ENCODE data around the gene APOA1.
"Not testable (repeated sequence)": the region's sequence is repeated elsewhere in the genome, so short reads cannot be mapped to it uniquely, and the experiment has no call there.

APOA1 gene

GRCh38 chr11:116811194-116811593, 26.2 kb downstream of the APOA1 start:
- DNase-seq, result no peak

GRCh38 chr11:116808262-116809175, 28.9 kb downstream of the APOA1 start:
- no peak for DNase-seq

- no peak for DNase-seq
These were observed 29.7 kb downstream of the APOA1 start for GRCh38 chr11:116807601-116808261.

- no peak for DNase-seq
These were observed 33.4 kb downstream of the APOA1 start for GRCh38 chr11:116804001-116804400.

GRCh38 chr11:116801662-116802061, 35.8 kb downstream of the APOA1 start:
- not testable (repeated sequence) for DNase-seq

GRCh38 chr11:116800610-116801009, 36.8 kb downstream of the APOA1 start:
- no peak for DNase-seq

- DNase-seq, result no peak
These were observed 39.1 kb downstream of the APOA1 start for GRCh38 chr11:116798368-116798767.

GRCh38 chr11:116797816-116798215, 39.6 kb downstream of the APOA1 start:
- DNase-seq, result no peak

- no peak for DNase-seq
These were observed 40.9 kb downstream of the APOA1 start for GRCh38 chr11:116796548-116796947.

- no peak for DNase-seq
These were observed 42.6 kb downstream of the APOA1 start for GRCh38 chr11:116794851-116795250.

GRCh38 chr11:116793772-116794097, 43.7 kb downstream of the APOA1 start:
- no peak for DNase-seq

- DNase-seq, result no peak
These were observed 44.3 kb downstream of the APOA1 start for GRCh38 chr11:116792869-116793771.

GRCh38 chr11:116792144-116792868, 45.1 kb downstream of the APOA1 start:
- DNase-seq, result no peak

GRCh38 chr11:116791813-116792143, 45.6 kb downstream of the APOA1 start, which contains the start of gene APOA5:
TSS of gene APOA5 (minus strand) at chr11:116791879. CDS start at chr11:116791860, 19 bp downstream.
- no peak for DNase-seq

GRCh38 chr11:116791002-116791812, 46.2 kb downstream of the APOA1 start:
- peak; percentile 23 for DNase-seq

GRCh38 chr11:116790167-116791001, 47.0 kb downstream of the APOA1 start:
- DNase-seq, result no peak

GRCh38 chr11:116788975-116789374, 48.4 kb downstream of the APOA1 start:
- no peak for DNase-seq

- no peak for DNase-seq
These were observed 48.9 kb downstream of the APOA1 start for GRCh38 chr11:116788534-116788933.

GRCh38 chr11:116787786-116788486, 49.5 kb downstream of the APOA1 start, which contains the start of gene ZPR1:
TSS of gene ZPR1 (minus strand) at chr11:116788023. CDS start at chr11:116787990, 33 bp downstream.
- DNase-seq, result peak; percentile 75

- no peak for DNase-seq
These were observed 50.0 kb downstream of the APOA1 start for GRCh38 chr11:116787436-116787785.

Measured in NCI-H1105 treated with DMSO at 0.1 percent for 48 hours (cell line).